ENCODE measurements around the gene S100A13. TPM values are rescaled to one million over a fixed set of nuclear protein-coding genes. Genes with fewer than 3 reads are reported as not detected.
"Not testable (repeated sequence)": the region's sequence is repeated elsewhere in the genome, so short reads cannot be mapped to it uniquely, and the experiment has no call there.

Gene S100A13
- total RNA-seq, 2 experiments from 2014 or later: 3.9 to 4.2 TPM

DNA sequence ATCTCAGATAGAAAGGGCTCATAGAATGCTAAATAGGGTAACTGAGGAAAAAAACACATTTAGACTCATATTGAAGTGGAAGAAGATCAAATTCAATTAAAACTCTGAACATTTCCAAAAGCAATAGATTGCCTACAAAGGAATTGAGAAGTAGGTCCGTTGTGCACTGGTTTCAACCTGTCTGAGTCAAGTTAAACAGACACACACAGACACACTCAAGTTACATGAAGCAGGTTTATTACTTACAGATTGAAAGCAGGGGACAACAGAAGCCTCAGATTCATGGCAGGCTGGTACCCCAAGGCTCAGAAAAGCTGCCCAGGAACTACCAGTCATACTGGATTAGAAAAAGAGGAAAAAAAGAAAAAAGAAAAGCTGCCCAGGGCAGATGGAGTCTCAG lies 41.0 kb downstream of the S100A13 start:
- POLR2A ChIA-PET: no interaction called here
- CTCF ChIA-PET: interaction anchor here (0.9 kb wide), 1 partner anchor 18 kb away, joined by 3 read pairs; no protein-coding TSS in a partner anchor
- Mint-ChIP-seq H3K4me3 (no peak overlapping the region), H3K4me1 (no peaks in the 10 kb centered on the region), H3K27me3 (peaks cover 13% of the 10 kb centered on the region), H3K36me3 (ENCODE audit: low read depth) (no peaks in the 10 kb centered on the region), H3K27ac (no peak overlapping the region), H3K9me3 (no peaks in the 10 kb centered on the region)
- no peak for DNase-seq

DNA sequence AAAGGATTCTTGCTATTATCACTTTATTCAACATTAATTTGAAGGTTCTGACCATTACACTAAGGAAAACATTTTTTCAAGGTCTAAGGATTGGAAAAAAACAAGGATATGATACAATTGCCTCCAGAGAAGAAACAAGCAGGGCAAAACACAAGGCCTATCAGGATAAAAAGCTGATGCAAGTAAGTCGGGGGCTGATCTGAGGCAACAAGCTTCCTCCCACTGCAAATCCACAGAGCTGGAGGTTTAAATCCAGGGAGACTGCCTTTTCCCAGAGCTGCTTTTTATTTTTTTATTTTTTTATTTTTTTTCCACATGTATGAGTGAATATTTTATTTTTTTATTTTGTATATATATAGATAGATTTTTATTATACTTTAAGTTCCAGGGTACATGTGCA lies 42.3 kb downstream of the S100A13 start:
- Mint-ChIP-seq H3K4me3 (no peak overlapping the region), H3K27ac (no peak overlapping the region), H3K9me3 (no peaks in the 10 kb centered on the region), H3K4me1 (no peaks in the 10 kb centered on the region), H3K27me3 (peaks cover 13% of the 10 kb centered on the region), H3K36me3 (ENCODE audit: low read depth) (no peaks in the 10 kb centered on the region)
- DNase-seq: no peak
- ChIA-PET CTCF (interaction anchor here (1.3 kb wide), 1 partner anchor 13 kb away, joined by 3 read pairs; no protein-coding TSS in a partner anchor), POLR2A (no interaction called here)

- H3K4me1 Mint-ChIP-seq: no peaks in the 10 kb centered on the region
- H3K9me3 Mint-ChIP-seq: no peaks in the 10 kb centered on the region
- DNase-seq: no peak
- H3K27me3 Mint-ChIP-seq: peaks cover 18% of the 10 kb centered on the region
- H3K36me3 Mint-ChIP-seq (ENCODE audit: low read depth): no peaks in the 10 kb centered on the region
- ChIA-PET CTCF (interaction anchor here (1.3 kb wide), 1 partner anchor 12 kb away, joined by 3 read pairs; no protein-coding TSS in a partner anchor), POLR2A (no interaction called here)
- H3K4me3 Mint-ChIP-seq: no peak overlapping the region
- H3K27ac Mint-ChIP-seq: no peak overlapping the region
Measured at GRCh38 chr1:153583976-153584375, 43.3 kb downstream of the S100A13 start.

DNA sequence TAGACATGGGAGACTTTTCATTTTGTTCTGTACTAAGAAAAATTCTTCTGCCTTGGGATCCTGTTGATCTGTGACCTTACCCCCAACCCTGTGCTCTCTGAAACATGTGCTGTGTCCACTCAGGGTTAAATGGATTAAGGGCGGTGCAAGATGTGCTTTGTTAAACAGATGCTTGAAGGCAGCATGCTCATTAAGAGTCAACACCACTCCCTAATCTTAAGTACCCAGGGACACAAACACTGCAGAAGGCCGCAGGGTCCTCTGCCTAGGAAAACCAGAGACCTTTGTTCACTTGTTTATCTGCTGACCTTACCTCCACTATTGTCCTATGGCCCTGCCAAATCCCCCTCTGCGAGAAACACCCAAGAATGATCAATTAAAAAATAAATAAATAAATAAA lies 43.8 kb downstream of the S100A13 start:
- H3K9me3 Mint-ChIP-seq; POLR2A ChIA-PET; H3K27ac Mint-ChIP-seq; CTCF ChIA-PET; DNase-seq; H3K4me1 Mint-ChIP-seq; H3K4me3 Mint-ChIP-seq; H3K36me3 Mint-ChIP-seq (ENCODE audit: low read depth): not testable (repeated sequence)
- peaks cover 22% of the 10 kb centered on the region for H3K27me3 Mint-ChIP-seq

DNA sequence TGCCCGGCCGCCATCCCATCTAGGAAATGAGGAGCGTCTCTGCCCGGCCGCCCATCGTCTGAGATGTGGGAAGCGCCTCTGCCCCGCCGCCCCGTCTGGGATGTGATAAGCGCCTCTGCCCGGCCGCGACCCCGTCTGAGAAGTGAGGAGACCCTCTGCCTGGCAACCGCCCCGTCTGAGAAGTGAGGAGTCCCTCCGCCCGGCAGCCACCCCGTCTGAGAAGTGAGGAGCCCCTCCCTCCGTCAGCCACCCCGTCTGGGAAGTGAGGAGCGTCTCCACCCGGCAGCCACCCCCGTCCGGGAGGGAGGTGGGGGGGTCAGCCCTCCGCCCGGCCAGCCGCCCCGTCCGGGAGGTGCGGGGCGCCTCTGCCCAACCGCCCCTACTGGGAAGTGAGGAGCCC lies 44.5 kb downstream of the S100A13 start:
- H3K36me3 Mint-ChIP-seq (ENCODE audit: low read depth); H3K27ac Mint-ChIP-seq; POLR2A ChIA-PET; CTCF ChIA-PET; H3K4me3 Mint-ChIP-seq; H3K4me1 Mint-ChIP-seq; H3K9me3 Mint-ChIP-seq; DNase-seq: not testable (repeated sequence)
- H3K27me3 Mint-ChIP-seq: peaks cover 29% of the 10 kb centered on the region

DNA sequence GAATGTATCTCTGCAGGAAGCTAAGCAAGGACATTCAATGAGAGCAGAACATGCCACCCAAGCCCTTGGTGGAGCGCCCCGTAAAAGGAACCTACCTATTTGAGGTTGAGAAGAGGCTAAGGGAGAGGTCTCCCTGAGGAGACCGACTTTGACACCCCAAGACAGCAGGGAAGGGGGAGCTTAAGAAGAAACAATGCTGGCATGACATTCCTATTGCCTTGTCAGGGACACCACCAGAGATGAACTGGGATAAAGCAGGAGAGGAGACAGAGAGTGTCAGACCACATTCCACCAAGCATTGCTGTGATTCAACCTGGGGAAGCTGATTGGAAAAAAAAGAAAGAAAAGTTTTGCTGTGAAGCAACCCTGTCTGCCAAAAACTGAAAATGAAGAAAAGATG lies 48.4 kb downstream of the S100A13 start:
- H3K27me3 Mint-ChIP-seq: peaks cover 30% of the 10 kb centered on the region
- ChIA-PET POLR2A (interaction anchor here (0.8 kb wide), 1 partner anchor 55 kb away, joined by 3 read pairs; the partner anchor contains the start of gene CHTOP), CTCF (interaction anchor here (0.9 to 2.5 kb wide), 2 partner anchors 10 to 39 kb away, joined by 3 to 11 read pairs; no protein-coding TSS in a partner anchor)
- H3K4me3 Mint-ChIP-seq: no peak overlapping the region
- no peak for DNase-seq
- H3K36me3 Mint-ChIP-seq (ENCODE audit: low read depth): no peaks in the 10 kb centered on the region
- H3K27ac Mint-ChIP-seq: no peak overlapping the region
- H3K9me3 Mint-ChIP-seq: no peaks in the 10 kb centered on the region
- peaks cover 7% of the 10 kb centered on the region for H3K4me1 Mint-ChIP-seq

- no peak for DNase-seq
- CTCF ChIA-PET: interaction anchor here (0.9 to 2.5 kb wide), 4 partner anchors 10 to 56 kb away, joined by 3 to 11 read pairs (median 4); partner anchors contain the start of gene CHTOP
- no peak overlapping the region for H3K27ac Mint-ChIP-seq
- peaks cover 30% of the 10 kb centered on the region for H3K27me3 Mint-ChIP-seq
- no peak overlapping the region for H3K4me3 Mint-ChIP-seq
- H3K36me3 Mint-ChIP-seq (ENCODE audit: low read depth): no peaks in the 10 kb centered on the region
- no peaks in the 10 kb centered on the region for H3K9me3 Mint-ChIP-seq
- H3K4me1 Mint-ChIP-seq: peaks cover 7% of the 10 kb centered on the region
- POLR2A ChIA-PET: interaction anchor here (0.8 kb wide), 1 partner anchor 55 kb away, joined by 3 read pairs; the partner anchor contains the start of gene CHTOP
Measured at GRCh38 chr1:153578490-153578889, 48.8 kb downstream of the S100A13 start.

GRCh38 chr1:153577624-153578051 lies 49.7 kb downstream of the S100A13 start:
- CTCF ChIA-PET: interaction anchor here (0.6 to 2.8 kb wide), 6 partner anchors 9 to 56 kb away, joined by 3 to 13 read pairs (median 4); partner anchors contain the start of gene CHTOP
- no peak overlapping the region for H3K4me3 Mint-ChIP-seq
- POLR2A ChIA-PET: no interaction called here

GRCh38 chr1:153577138-153577537 lies 50.2 kb downstream of the S100A13 start:
- ChIA-PET CTCF (interaction anchor here (0.6 to 2.8 kb wide), 5 partner anchors 9 to 57 kb away, joined by 3 to 13 read pairs (median 4); partner anchors contain the start of gene CHTOP), POLR2A (no interaction called here)
- H3K36me3 Mint-ChIP-seq (ENCODE audit: low read depth): no peaks in the 10 kb centered on the region
- peaks cover 30% of the 10 kb centered on the region for H3K27me3 Mint-ChIP-seq
- H3K27ac Mint-ChIP-seq: no peak overlapping the region
- no peak overlapping the region for H3K4me3 Mint-ChIP-seq
- peaks cover 19% of the 10 kb centered on the region for H3K4me1 Mint-ChIP-seq
- no peaks in the 10 kb centered on the region for H3K9me3 Mint-ChIP-seq
- DNase-seq: no peak

More at GRCh38 chr1:153577624-153578051, 49.7 kb downstream of the S100A13 start:
- peaks cover 30% of the 10 kb centered on the region for H3K27me3 Mint-ChIP-seq
- H3K9me3 Mint-ChIP-seq: no peaks in the 10 kb centered on the region
- DNase-seq: no peak
- H3K4me1 Mint-ChIP-seq: peaks cover 15% of the 10 kb centered on the region
- no peaks in the 10 kb centered on the region for H3K36me3 Mint-ChIP-seq (ENCODE audit: low read depth)
- no peak overlapping the region for H3K27ac Mint-ChIP-seq

DNA sequence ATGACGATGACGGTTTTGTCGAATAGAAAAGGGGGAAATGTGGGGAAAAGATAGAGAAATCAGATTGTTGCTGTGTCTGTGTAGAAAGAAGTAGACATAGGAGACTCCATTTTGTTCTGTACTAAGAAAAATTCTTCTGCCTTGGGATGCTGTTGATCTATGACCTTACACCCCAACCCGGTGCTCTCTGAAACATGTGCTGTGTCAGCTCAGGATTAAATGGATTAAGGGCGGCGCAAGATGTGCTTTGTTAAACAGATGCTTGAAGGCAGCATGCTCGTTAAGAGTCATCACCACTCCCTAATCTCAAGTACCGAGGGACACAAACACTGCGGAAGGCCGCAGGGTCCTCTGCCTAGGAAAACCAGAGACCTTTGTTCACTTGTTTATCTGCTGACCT lies 51.8 kb downstream of the S100A13 start:
- H3K4me1 Mint-ChIP-seq: peaks cover 25% of the 10 kb centered on the region
- POLR2A ChIA-PET, H3K27ac Mint-ChIP-seq: not testable (repeated sequence)

DNA sequence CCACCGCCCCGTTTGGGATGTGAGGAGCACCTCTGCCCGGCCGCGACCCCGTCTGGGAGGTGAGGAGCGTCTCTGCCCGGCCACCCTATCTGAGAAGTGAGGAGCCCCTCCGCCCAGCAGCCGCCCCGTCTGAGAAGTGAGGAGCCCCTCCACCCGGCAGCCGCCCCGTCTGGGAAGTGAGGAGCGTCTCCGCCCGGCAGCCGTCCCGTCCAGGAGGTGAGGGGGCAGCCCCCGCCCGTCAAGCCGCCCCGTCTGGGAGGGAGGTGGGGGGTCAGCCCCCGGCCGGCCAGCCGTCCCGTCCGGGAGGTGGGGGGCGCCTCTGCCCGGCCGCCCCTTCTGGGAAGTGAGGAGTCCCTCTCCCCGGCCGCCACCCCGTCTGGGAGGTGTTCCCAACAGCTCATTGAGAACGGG lies 52.2 kb downstream of the S100A13 start:
- H3K27ac Mint-ChIP-seq; H3K9me3 Mint-ChIP-seq; H3K36me3 Mint-ChIP-seq (ENCODE audit: low read depth); POLR2A ChIA-PET; DNase-seq; H3K4me3 Mint-ChIP-seq; CTCF ChIA-PET: not testable (repeated sequence)
- peaks cover 25% of the 10 kb centered on the region for H3K4me1 Mint-ChIP-seq
- peaks cover 30% of the 10 kb centered on the region for H3K27me3 Mint-ChIP-seq

More for the DNA sequence above, 51.8 kb downstream of the S100A13 start:
- DNase-seq; H3K9me3 Mint-ChIP-seq; H3K4me3 Mint-ChIP-seq; H3K36me3 Mint-ChIP-seq (ENCODE audit: low read depth): not testable (repeated sequence)
- CTCF ChIA-PET: interaction anchor here (2.8 kb wide), 1 partner anchor 43 kb away, joined by 13 read pairs; no protein-coding TSS in a partner anchor
- peaks cover 30% of the 10 kb centered on the region for H3K27me3 Mint-ChIP-seq

GRCh38 chr1:153573351-153573750 lies 54.0 kb downstream of the S100A13 start:
- Mint-ChIP-seq H3K36me3 (ENCODE audit: low read depth) (no peaks in the 10 kb centered on the region), H3K4me3 (no peak overlapping the region), H3K9me3 (no peaks in the 10 kb centered on the region), H3K27me3 (peaks cover 19% of the 10 kb centered on the region), H3K27ac (no peak overlapping the region), H3K4me1 (peaks cover 34% of the 10 kb centered on the region)
- ChIA-PET POLR2A (no interaction called here), CTCF (interaction anchor here (0.7 to 6.7 kb wide), 13 partner anchors 8 to 75 kb away, joined by 3 to 99 read pairs (median 7); partner anchors contain the start of genes S100A14, S100A5 and S100A6)
- no peak for DNase-seq

GRCh38 chr1:153572569-153573015 lies 54.7 kb downstream of the S100A13 start:
- Mint-ChIP-seq H3K9me3 (no peaks in the 10 kb centered on the region), H3K4me3 (no peak overlapping the region), H3K27ac (peak overlapping the region; percentile 32), H3K36me3 (ENCODE audit: low read depth) (no peaks in the 10 kb centered on the region), H3K4me1 (peaks cover 38% of the 10 kb centered on the region), H3K27me3 (peaks cover 11% of the 10 kb centered on the region)
- ChIA-PET POLR2A (no interaction called here), CTCF (interaction anchor here (0.7 to 6.7 kb wide), 19 partner anchors 9 to 140 kb away, joined by 3 to 99 read pairs (median 4); partner anchors contain the start of genes S100A14, S100A5 and S100A6)
- DNase-seq: peak; percentile 68
